CD4-positive, alpha-beta T cell treated with Interleukin-17A for 4 hours (primary cell): ENCODE measurements around the gene ADCK1.
"Not testable (repeated sequence)": the region's sequence is repeated elsewhere in the genome, so short reads cannot be mapped to it uniquely, and the experiment has no call there.

ENCODE experiments used
- DNase-seq: peaks from one replicate; pipeline ENCODE4 v3.0.0-alpha.2; 2020; ENCODE audit warnings: mixed read lengths

ADCK1 gene

DNA sequence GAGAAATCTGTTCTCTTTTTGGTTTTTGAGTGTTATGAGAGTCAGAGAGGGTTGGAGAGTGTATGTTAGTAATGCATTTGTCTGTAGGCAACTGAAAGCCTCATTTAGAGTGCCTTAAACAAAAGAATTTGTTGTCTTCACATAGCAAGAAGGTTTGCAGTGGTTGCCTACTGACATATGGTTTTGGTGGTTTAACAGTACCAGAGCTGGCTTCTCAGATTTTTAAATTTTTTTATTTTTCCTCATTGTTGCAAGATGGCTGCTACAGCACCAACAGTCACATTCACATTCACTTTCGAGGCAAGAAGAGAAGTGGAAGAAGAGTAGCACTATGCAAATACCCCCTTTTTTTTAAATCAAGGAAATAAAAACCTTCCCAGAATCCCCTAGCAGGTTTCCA, 106.5 kb downstream of the ADCK1 start:
- DNase-seq: no peak

DNA sequence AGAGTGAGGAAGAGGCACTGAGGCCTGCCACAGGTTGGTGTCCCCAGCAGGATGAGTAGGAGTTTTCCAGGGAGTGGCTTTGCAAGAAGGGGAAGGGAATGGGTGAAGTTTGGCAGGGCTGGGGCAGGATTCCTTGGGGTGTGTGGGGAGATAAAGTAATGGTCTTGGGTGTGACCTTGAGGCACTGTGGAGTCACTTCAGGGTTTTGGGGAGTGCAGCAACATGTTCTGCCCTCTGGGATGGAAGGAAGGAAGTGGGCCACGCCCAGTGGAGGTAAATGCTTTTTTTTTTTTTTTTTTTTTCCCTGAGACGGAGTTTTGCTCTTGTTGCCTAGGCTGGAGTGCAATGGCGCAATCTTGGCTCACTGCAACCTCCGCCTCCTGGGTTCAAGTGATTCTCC, 108.9 kb downstream of the ADCK1 start:
- no peak for DNase-seq

- no peak for DNase-seq
Measured at GRCh38 chr14:77909911-77910310, 110.0 kb downstream of the ADCK1 start.

DNA sequence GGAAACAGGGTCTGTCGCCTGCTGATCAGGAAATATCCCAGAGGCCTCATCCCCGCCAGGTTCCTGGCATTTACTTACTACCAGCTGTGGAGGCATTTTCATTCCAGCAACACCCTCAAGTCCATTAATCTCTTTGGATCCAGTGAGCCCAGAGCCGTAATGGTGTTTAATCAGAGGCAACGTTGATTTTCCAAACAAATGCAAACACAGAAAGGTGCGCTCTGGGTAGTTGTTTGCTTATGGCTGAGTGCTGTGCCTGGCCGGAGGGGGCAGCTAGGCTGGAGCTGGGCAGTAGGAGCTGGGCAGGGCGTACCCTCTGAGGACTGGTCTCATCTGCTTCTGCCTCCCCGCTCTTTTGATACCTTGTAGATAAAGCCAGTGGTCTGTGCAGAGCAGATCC, 110.6 kb downstream of the ADCK1 start:
- no peak for DNase-seq

GRCh38 chr14:77911356-77911755, 111.4 kb downstream of the ADCK1 start:
- no peak for DNase-seq

- no peak for DNase-seq
Measured at GRCh38 chr14:77912754-77913556, 113.0 kb downstream of the ADCK1 start.

DNA sequence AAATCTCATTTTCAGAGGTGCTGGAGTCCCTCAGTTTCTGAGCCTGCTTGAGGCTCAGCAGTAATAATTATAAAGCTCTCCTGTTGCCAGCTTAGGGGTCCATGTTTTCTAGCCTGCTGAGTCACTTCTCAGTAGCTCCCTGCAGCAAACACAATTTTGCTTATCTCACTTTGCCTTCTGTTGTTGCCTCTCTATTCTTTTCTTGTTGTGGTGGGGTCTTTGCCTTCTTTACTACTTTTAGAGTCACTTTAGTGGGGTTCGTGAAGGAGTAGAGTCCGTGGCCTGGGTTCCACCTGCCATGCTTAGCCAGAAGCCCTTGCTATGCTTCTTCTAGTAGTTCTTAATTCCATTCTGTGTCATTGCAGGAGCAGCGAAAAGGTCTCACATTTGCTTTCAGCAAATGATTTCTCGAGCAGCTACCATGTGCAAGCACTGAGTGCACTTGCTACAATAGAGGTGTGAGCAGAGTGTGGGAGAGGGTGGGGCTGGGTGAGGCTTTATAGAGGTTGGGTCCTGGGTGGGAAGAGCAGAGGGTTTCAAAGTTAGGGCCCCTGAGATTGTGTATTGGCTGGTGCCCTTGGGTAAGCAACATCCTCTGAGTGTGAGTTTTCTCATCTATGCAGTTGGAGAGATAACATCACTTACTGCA, 114.3 kb downstream of the ADCK1 start:
- no peak for DNase-seq

- DNase-seq: not testable (repeated sequence)
Measured at GRCh38 chr14:77915390-77915789, 115.5 kb downstream of the ADCK1 start.

DNA sequence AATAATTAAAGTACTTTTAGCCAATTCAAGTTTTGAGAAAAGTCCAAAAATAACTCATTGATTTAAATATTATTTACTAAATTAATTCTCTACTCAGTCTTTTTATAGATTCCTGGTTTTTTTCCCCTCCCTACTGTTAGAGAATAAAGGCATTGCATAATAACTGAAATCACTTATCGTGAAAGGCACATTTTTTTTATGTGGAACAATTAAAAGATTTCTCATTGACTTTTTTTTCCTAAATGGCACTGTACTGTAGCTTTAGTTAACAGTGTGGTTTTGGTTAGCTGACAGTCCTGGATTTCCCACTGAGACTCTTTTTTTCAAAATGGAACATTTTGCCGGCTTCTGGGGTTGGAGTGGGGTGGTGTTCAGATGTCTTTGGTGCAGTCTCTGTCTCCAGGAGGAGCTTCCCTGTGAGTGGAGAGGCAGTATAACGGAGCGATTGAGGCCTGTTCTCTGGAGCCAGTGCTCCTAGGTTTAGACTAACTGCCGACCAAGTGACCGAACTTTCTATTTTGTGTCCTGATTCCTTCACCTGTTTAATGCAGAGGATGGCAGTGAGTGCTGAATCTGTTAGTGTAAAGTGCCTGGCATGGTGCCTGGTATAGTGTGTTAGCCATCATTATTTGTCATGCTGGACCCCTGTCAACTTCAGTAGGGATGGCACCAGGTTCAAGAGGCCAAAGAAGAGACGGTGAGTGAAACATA, 117.7 kb downstream of the ADCK1 start:
- no peak for DNase-seq

GRCh38 chr14:77918448-77918847, 118.5 kb downstream of the ADCK1 start:
- no peak for DNase-seq

DNA sequence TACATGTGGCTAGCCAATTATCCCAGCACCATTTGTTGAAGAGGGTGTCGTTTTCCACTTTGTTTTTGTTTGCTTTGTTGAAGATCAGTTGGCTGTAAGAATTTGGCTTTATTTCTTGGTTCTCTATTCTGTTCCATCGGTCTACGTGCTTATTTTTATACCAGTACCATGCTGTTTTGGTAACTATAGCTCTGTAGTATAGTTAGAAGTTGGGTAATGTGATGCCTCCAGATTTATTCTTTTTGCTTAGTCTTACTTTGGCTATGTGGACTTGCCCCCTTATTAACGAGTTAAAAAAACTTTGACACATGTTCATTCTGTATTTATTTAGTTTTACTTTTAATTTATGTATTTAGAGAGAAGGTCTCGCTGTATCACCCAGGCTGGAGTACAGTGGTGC, 120.4 kb downstream of the ADCK1 start:
- no peak for DNase-seq

DNA sequence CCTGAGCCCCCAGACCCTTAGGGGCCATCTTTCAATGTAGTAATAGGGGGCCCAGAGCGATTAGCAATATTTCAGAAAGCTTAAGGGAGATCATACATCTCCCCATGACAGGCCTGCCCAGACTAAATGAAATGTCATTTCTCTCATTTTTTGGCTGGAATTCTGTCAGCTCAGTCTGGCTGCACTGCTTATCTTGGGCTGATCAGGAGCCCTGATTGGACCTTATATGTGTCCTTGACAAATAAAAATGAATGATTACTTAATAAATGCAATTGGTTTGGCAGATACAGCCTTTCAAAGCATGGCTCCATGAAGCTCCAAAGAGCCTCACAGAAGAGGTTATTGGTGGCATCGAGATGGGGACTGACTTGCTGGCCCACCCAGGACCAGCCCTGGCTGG, 121.9 kb downstream of the ADCK1 start:
- no peak for DNase-seq

DNA sequence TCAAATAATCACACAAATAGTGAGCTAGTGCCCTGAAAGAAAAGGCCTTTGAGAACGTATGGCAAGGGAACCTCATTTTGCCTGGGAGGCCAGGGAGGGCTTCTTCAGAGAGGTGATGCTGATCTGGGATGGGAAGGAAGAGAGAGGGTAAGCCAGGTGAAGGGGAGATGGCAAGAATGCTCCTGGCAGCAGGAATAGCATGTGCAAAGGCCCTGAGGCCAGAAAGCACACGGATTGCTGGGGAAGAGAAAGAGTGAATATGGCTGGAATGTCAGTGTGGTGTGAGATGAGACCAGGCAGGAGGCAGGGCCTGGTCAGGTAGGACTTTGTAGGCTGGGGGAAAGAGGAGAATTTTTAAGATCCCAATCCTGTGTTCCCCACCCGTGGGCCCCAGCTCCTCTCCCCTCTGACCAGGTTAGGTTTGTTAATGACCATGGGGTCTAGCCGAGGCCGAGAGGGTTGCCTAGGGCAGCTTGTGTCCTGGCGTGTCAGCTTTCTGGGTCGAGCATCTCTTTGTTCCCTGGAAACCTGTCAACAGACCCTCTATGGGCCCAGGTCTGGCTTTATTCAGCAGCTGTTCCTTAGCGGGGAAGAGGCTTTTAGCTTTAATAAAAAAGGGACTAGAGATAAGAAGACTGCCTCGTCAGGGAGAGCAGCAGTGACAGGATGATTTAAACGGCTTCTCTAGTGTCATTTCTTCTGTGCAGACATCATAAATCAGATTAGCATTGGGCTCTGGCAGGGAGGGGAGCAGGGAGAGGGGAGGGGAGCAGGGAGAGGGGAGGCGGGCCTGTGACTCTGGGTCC, 123.4 kb downstream of the ADCK1 start:
- DNase-seq: no peak

DNA sequence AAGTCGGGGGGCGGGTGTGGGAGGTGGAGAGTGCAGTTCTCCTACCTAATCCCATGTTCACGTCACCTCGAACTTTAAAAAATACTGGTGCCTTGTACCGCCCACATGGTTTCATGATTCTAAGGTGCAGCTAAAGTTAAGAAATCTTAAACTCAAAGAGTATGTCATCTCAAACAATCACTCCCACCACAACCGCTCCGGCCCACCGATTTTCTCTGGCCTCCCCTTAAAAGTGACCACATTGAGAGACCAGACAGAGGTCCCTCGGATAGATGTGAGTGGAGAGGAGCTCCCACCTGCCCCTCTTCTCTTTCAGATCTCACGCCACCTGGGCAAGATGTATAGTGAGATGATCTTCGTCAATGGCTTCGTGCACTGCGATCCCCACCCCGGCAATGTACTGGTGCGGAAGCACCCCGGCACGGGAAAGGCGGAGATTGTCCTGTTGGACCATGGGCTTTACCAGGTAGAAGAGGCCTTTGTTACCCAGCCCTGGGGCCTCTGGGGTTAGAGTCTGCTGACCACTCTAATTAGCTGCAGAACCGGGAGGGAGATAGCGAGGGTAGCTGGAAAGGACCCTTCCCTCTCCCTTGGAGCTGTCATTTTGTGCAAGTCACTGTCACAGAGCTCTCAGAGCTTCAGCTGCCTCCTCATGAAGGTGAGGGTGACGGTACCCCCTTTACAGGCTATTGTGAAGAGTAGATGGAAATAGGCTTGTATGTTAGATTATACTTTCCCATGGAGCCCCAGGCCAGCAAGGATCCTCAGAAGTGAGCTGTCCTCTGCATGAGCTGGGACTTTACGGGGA, 124.4 kb downstream of the ADCK1 start:
- DNase-seq: no peak

DNA sequence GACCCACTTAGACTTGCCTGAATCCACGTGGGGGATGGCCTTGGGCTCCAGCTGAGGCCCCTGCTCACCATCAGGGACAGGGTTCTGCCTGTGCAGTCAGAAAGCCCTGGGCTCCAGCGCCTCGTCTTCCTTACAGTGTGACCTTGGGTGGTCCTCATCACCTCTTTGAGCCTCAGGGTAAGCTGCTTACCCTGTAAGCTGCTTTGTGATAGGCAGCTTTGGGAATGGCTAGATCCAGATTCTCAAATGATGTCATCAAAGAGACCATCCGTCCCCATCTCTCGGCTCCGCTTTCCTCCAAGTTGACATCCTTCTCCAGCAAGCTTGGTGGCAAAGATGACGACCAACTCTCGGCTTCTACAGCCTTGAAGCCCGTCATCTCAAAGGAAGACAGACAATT, 127.0 kb downstream of the ADCK1 start:
- DNase-seq: no peak

DNA sequence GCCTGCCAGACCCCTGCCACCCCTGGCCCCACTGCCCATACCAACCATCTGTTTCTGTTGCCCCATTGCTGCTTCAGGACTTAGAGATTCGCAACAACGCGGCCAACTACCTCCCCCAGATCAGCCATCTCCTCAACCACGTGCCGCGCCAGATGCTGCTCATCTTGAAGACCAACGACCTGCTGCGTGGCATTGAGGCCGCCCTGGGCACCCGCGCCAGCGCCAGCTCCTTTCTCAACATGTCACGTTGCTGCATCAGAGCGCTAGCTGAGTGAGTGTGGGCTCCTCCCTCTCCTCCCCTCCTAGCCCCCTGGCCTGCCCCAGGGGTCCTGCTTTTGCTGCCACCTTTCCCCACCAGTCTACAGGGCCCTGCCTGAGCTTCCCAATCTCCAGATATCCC, 131.5 kb downstream of the ADCK1 start:
- DNase-seq: no peak

DNA sequence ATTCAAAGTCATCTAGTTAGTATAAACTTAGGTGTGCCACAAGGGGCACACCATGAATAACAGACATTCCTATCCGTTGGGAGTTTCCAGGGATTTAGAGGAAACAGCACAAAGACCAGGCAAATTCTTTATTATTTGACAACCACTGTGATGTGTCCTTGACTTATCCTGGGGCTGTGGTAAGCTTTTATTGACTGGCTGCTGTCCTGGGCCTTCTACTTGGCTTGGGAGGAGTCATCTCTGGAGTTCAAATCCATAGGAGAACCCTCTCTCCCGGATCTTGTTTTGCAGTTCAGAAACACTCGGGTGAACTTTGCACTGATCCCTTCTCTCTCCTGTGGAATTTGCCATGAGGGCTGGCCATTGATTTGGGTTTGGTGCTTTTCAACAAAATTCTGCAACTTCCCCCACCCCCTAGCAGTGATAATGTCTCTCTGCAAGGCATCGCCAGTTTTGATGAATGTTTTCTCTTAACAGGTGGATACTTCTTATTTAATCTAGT, 136.3 kb downstream of the ADCK1 start:
- DNase-seq: no peak

DNA sequence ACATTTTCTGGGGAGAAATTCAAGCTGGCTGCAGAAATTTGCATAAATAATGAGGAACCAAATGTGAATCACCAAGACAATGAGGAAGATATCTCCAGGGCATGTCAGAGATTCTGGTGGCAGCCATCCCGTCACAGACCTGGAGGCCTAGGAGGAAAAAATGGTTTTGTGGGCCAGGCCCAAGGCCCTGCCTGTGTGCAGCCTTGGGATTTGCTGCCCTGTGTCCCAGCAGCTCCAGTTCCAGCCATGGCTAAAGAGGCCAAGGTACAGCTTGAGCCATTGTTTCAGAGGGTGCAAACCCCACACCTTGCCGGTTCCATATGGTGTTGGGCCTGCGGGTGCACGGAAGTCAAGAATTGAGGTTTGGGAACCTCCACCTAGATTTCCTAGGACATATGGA, 147.5 kb downstream of the ADCK1 start:
- no peak for DNase-seq

DNA sequence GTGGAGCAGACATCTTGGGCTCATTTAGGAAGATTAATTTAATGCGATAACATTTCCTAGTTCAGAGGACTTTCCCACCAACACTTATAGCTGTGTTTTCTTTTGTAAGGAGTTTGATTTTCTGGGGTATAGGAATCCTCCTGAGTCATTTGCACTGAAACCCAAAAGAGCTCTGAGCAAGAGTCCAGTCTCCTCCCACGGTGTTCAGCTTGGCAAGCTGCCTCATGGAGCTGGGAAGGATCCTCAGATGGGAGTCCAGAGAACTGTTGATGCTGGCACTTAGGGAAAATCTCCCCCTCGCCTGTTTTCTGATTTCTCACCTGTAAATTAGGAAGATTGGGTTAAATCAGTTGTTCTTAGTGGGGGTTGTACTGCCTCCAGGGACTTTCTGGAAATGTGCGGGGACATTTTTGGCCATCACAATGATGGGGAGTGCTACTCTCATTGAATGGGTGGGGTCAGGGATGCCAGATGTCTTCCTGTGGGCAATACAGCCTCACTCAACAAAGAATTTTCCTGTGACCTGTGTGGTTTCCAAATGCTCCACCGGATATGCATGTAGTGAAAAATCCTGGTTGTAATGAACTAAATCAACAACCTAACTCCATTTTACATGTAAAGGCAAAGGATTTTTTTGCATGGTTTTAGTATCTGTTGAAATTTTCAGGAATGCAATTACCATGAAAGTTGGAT, 150.6 kb downstream of the ADCK1 start:
- DNase-seq: no peak

DNA sequence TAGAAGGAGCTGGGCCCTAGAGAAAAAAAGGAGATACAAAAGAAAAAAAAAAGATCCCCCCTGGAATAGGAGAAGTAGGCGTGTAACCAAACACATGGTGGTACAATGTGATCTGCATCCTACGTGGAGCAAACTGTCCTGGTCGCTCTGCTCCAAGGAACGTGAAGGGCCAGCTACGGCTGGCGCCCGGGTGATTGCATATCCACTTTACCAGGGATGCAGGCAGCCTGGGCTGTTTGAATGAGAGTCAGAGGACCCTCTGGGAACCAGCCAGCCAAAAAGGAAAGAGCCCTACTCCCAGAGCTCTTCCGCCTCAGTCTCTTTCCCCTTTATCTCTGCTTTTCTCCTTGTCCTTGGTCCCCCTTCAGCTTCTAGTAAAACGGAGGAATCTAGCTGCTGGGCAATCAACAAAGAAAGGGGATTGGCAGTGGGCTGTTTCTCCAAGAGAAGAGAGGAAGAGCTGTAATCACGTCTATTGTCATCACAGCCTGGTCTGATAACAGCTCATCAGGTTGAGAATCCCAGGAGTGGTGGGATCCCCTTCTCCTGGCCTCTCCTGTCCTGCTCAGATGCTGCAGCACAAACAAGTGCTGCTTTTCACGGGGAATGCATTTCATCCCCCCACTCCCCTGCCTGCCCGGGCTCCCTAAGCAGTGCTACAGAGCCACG, 156.0 kb downstream of the ADCK1 start:
- no peak for DNase-seq

- not testable (repeated sequence) for DNase-seq
Measured at GRCh38 chr14:77959686-77960085, 159.8 kb downstream of the ADCK1 start.
